Stimulated activated CD8-positive, alpha-beta memory T cell treated with anti-CD3 and anti-CD28 coated beads, Interleukin-15, amount 100 ng/mL, for 48 hours (primary cell): Measurements from ENCODE around the gene SAFB2.

Experiments
- DNase-seq, 2 donors: peaks; one replicate each; pipeline ENCODE4 v3.0.0-alpha.2; 2020; ENCODE audit warnings: low read depth in 2 of 2

Gene SAFB2

GRCh38 chr19:5542665-5543064 lies 79.9 kb downstream of the SAFB2 start:
- DNase-seq, result no peak

GRCh38 chr19:5541456-5541855 lies 81.1 kb downstream of the SAFB2 start:
- DNase-seq, result no peak

GRCh38 chr19:5540208-5540607 lies 82.4 kb downstream of the SAFB2 start:
- no peak for DNase-seq

- DNase-seq, result no peak
These were observed 84.7 kb downstream of the SAFB2 start for GRCh38 chr19:5537870-5538269.
